ENCODE results near the gene ZMYM2.

GRCh38 chr13:20127262-20127561 lies 168.7 kb downstream of the ZMYM2 start:
- TF ChIP-seq CTCF (conservative IDR thresholded peaks at IDR 0.05; ENCODE audit: low read depth, low read length) (no peak), EZH2 (IDR thresholded peaks at IDR 0.05; ENCODE audit: borderline replicate concordance, low read depth, low read length, poor library complexity, severe bottlenecking) (no peak)

Measured in A673 (cell line).